GM20000 (cell line): ENCODE data around the gene KCNJ1.
A peak's percentile ranks its signal among the peaks of the same experiment; 100 is the strongest.

ENCODE experiments used
- DNase-seq: peaks from one replicate; pipeline ENCODE4 v3.0.0; 2012; ENCODE audit warnings: low spot score
- CTCF ChIP-seq: IDR thresholded peaks from 2 replicates; pipeline ENCODE4 v1.5.1; 2012; ENCODE audit warnings: mild to moderate bottlenecking, control low read depth; ENCODE audit errors: extremely low read depth, missing control alignments

The KCNJ1 gene

DNA sequence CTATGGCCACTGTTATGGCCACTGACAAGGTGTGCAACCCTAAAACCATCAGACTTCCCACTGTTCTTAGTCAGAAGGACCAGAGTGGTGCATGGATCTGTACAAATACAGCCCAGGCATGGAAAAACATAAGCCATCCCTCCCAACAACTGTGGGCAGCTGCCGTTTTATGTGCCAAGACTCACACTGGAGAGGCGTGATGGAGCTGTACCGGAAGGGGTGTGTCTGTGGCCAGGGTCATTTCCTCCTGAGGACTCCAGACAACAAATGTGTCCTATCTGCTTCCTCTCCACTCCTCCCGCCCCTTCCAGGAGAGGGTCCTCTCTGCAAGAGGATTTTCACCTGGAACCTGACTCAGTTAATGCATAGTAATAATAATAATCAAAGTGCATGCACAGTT is 29.5 kb downstream of the KCNJ1 start:
- no peak for DNase-seq
- no peak for TF ChIP-seq CTCF

DNA sequence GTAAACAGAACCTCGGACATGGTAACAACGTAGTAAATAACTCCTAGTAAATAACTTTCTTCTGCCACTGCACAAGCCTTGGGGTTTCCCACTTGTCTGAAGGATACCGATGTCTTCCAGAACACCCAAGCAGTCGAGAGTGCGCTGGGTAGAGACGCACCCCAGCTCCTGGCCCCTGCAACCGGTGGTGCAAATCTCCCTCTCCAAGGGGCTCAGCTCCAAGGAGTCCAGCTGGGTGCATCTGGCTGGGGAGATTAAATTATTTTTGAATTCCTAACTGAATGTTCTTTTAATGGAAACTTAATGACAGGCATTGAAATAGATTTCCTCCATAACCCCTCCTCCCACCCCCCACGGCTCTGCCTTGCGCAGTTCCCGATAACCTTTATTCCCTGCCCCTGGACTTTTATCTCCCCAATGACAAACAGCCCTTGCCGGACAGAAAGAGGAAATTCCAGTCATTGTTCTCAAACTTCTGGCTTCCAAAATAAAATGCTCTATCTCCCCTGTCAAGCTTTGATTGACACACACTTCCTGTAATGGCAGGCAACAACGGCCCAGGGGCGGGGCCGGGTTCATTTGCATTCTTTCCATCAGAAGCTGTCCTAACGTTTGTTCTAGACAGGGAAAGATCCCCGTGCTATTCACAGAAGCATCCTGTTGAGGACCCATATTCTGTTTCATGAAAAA is 31.2 kb downstream of the KCNJ1 start:
- DNase-seq = no peak
- no peak for TF ChIP-seq CTCF

DNA sequence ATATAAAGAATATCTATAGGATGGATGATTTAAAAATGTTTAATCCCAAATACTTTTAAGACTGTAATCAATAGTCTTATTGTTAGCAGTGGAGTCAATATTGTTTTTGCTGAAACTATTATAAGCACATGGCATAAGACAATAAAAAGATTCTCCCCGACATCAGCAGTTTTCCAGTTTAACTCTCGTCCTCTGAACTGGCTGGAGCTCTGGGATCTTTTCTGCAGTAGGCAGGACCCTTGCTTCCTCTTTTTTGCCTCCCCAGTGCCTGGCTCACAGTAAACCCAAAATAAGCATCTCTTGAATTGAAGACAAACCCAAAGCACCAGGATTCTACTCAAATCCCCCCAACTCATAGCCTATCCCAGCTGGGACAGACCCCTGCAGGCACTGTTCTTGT is 32.9 kb downstream of the KCNJ1 start:
- TF ChIP-seq CTCF = no peak
- DNase-seq = no peak

DNA sequence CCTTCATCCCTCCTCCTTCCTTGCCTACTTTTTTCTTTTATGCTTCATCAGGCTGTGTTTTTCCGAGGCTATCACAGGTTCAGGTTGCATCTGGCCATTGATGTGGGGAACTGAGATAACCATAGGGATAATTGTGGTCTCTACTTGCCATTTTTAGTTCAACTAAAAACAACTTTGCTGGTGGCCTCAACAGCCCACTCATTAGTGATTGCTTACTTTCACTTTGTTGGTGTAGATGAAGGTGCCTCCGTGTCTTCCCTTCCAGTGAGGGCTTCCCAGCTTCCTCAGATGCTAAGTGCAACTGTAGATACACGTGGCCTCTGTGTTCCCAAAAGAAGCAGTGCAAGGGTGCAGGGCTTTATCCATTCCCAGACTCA is 35.0 kb downstream of the KCNJ1 start:
- no peak for TF ChIP-seq CTCF
- peak; percentile 47 for DNase-seq

- peak; percentile 81 for TF ChIP-seq CTCF
- DNase-seq = peak; percentile 77
These were observed 35.6 kb downstream of the KCNJ1 start for GRCh38 chr11:128831174-128832120.

DNA sequence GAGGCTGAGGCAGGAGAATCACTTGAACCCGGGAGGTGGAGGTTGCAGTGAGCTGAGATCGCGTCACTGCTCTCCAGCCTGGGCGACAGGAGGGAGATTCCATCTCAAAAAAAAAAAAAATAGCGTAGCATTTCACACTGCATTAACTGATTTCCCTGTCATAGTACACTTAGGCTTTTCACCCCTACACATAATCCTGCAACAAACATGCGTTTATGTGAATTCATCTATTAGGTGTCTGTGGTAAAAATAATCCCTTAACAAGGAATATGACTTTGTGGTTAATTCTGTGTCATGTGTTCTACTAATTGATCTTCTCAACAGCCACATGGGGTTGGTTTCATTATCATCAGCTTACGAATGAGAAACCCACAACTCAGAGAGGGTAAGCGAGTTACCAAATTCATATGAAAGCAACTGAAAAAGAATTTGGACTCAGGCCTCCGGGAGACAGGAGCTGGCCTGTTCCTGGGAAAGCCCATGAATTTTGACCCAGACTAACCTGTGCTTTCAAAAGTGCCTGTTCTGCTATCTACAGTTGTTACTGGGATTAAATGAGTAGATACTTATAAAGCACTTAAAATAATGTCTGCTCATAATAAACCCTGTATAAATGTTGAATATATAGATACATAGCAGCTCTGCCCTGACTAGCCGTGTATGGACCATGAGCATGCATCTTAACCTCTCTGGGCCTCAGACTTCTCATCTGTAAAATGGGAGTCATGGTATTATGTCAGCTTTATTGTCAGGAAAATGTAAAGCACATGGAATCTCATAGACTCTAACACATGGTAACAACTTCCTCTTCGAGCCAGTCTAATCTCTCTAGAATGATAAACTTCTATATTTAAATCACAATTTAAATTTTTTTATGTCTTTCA is 36.6 kb downstream of the KCNJ1 start:
- peak; percentile 41 for DNase-seq
- no peak for TF ChIP-seq CTCF
